HG02938 (cell line): Measurements from ENCODE around the gene CORO7.
A peak's percentile ranks its signal among the peaks of the same experiment; 100 is the strongest.
"Not testable (repeated sequence)": the region's sequence is repeated elsewhere in the genome, so short reads cannot be mapped to it uniquely, and the experiment has no call there.

Source experiments
- ATAC-seq: cut with Tn5 transposase; IDR thresholded peaks from one replicate; pipeline ENCODE4 v1.9.1; 2021; ENCODE audit warnings: mild to moderate bottlenecking, moderate library complexity; ENCODE audit not compliant: unreplicated experiment

CORO7 gene

DNA sequence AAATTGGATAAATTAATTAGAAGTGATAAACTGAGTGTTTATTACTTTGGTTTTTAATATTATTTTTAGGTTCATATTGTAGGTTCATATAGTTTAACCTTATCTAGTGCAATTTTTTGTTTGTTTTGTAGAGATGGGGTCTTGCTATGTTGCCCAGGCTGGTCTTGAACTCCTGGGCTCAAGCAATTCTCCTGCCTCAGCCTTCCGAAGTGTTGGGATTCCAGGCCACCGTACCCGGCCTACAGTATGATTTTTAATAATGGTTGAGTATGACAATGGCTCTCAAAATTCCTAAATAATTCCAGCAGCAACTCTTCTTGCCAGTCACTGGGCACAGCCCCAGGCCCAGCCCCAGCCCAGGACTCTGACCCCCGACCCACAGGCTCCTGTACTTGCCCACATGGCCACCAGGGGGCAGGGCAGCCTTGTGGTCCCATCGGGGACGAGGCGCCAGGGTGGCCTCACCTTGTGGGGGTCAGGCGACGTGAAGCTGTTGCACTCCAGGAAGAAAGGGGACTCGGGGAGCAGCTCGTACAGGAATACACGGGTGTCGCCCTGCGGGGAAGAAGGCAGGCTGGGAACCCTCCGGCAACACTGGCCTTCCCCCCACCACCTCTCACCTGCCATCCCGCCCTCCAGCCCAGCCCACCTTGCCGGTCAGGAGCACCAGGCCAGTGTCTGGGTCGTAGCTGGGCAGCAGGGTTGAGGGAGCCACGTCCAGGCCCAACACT, 57.4 kb downstream of the CORO7 start:
- no peak for ATAC-seq

DNA sequence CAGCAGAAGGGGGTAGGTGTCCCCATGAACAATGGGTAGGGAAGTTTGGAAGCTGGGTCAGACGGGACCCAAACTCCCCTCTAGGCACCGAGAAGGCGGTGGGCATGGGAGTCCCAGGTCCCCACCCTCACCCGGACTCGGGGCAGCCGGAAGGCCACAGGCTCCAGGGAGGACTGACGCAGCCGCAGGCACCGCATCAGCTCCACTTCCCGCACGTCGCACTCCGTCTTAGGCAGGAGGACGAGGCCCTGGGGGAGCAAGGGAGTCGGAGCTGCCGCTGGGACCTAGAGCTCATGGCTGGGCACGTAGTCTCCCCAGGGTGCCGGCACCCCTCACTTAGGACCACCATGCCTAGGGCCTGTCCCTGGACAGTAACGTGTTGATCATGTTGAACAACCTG, 58.2 kb downstream of the CORO7 start:
- ATAC-seq = no peak

DNA sequence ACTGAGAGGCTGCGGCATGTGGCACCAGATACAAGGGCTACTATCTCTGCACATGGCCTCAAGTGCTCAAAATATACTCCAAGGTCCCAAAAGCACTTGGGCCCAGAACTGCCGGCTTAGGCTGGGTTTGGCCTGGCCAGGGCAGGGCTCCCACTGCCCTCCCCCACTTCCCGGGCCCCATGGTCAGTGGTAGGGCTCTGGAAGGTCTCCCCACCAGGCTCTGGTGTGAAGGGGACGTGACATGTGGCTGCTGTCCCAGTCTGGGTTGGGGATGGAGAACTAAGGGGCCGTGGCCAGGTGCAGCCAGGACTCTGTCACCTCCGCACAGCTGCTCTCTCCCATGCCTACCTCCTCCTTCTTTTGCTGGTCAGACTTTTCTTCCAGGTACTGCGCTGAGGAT, 59.6 kb downstream of the CORO7 start:
- no peak for ATAC-seq

DNA sequence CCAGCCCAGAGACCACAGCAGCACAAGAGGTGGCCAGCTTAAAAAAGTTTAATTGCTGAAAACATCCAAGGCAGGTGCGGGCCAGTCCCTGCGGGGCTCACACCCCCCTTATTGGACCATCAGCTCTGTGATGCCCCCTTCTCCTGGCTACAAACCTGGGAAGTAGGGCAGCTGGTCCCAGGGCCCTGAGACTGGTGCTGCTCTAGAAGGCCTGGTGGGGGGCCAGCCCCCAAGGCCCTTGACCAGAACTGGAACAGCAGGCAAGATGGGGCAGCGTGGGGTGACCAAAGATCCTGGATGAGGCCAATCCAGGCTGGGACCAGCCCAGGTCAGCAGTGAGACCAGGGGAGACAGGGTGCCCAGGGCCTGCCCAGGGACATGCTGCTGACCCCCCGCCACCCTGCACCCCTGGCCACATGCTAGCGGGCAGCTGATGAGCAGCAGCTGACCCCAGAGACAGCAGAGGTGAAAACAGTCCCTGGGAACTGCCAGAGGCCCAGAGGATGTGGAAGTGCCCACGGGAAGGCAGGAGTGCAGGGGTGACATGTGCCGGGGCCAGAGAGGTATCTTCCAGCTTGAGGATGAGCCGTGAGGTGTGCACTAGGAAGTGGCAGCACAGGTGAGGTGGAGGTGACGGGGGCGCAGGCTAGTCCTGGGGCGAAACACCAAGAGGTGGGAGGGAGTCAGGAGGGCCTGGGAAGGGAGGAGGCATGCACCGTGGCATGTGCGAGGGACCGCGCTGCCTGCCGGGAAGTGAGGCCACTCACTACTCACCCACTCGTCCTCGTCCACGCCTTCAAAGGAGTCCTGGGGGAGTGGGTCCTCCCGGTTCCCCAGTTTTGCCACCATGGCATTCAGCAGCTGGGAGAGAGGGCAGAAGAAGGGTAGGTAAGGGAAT, 61.6 kb downstream of the CORO7 start:
- ATAC-seq = no peak

DNA sequence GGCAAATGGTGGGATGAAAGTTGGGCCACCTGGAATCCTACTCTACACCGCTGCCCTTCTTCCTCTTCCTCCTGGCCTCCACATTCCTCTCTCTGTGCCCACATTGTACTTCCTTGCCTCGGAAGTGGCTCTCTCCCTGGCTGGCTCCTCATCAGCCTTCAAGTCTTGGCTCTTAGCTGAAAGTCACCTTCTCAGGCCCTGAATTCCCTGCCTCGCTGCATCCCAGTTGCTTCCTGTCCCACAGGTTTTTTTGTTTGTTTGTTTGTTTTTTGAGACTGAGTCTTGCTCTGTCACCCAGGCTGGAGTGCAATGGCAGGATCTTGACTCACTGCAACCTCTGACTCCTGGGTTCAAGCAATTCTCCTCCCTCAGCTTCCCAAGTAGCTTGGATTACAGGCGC, 62.7 kb downstream of the CORO7 start:
- no peak for ATAC-seq

DNA sequence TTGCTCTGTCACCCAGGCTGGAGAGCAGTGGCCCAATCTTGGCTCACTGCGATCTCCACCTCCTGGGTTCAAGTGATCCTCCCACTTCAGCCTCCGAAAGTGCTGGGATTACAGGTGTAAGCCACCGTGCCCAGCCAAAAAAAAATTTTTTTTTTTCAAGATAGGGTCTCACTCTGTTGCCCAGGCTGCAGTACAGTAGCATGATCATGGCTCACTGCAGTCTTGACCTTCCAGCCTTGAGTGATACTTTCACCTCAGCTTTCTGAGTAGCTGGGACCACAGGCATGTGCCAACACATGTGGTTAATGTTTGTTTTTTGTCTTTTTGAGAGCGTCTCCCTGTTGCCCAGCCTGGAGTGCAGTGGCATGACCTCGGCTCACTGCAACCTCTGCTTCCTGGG, 63.6 kb downstream of the CORO7 start:
- no peak for ATAC-seq

DNA sequence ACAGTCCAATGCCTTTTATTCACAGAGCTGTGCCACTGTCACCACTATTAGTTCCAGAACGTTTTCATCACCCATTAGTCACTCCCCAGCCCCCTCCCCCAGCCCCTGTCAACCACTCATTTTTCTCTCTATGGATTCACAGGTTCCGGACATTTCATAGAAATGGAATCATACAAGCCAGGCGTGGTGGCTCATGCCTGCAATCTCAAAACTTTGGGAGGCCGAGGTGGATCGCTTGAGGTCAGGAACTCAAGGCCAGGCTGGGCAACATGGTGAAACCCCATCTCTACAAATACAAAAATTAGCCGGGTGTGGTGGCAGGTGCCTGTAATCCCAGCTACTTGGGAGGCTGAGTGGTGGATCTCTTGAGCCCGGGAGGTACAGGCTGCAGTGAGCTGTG, 64.5 kb downstream of the CORO7 start:
- no peak for ATAC-seq

DNA sequence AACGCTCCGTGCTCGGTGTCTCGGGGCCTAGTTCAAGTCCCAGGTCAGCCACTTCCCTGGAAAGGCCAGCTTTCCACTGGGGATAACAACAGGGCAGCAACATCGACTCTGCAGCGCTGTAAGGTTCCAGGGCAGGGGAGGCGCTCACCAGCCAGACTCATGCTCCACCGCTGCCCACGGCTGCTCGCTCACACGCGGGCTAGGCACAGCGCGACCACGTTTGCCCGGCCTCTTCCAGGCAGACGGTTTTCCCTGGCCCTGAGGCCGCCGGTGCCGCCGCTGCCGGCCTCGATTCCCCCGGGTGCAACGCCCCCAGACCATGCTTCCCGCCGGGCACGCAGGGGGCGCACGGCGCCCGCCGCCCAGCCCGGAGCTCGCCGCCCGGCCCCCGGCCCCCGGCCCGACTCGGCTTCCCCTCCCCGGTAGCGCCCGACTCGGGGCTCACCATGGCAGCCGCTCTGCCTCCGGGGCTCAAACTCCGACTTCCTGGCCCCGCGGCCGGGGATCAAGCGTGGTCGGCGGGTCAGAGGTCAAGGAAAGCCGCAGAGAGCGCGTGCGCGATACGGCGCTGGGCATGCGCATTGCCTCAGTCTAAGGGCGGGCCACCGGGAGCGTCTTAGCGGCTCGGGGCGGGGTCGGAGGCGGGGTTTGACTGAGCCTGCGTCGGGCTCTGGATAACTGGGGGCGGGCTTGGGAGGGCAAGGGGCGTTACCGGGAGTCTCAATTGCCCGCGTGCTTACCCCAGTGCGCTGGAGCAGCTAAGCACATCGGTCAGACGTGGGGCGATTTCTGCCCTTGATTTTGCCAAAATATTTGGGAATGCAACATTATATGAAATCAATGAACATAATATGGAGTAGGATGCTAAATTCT, 65.4 kb downstream of the CORO7 start, which contains the start of gene PAM16:
TSS of gene PAM16 (minus strand) at position 535 of the 873 bp plus-strand sequence. CDS start at position 448, 87 bp downstream.
- peak; percentile 92 for ATAC-seq

DNA sequence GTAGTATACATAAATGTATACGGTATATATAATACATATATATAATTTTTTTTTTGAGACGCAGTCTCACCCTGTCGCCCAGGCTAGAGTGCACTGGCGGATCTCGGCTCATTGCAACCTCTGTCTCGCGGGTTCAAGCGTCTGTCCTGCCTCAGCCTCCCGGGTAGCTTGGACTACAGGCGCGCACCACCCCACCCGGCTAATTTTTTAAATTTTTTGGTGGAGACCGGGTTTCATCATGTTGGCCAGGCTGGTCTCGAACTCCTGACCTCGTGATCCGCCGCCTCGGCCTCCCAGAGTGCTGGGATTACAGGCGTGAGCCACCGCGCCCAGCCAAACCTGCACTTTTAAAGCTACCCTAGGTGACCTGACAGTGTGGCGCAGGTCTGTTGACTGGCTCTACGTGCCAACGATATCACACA, 66.0 kb downstream of the CORO7 start:
- no peak for ATAC-seq

DNA sequence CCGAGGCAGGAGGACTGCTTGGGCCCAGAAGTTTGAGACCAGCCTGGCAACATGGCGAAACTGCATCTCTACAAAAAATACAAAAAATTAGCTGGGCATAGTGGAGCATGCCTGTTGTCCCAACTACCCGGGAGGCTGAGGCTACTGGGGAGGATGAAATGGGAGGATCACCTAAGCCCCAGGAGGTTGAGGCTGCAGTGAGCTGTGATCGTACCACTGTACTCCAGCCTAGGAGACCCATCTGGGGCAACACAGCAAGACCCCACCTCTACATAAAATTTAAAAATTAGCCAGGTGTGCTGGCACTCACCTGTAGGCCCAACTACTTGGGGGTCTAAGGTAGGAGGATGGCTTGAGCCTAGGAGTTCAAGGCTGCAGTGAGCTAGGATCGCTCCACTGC, 67.1 kb downstream of the CORO7 start:
- ATAC-seq = no peak

DNA sequence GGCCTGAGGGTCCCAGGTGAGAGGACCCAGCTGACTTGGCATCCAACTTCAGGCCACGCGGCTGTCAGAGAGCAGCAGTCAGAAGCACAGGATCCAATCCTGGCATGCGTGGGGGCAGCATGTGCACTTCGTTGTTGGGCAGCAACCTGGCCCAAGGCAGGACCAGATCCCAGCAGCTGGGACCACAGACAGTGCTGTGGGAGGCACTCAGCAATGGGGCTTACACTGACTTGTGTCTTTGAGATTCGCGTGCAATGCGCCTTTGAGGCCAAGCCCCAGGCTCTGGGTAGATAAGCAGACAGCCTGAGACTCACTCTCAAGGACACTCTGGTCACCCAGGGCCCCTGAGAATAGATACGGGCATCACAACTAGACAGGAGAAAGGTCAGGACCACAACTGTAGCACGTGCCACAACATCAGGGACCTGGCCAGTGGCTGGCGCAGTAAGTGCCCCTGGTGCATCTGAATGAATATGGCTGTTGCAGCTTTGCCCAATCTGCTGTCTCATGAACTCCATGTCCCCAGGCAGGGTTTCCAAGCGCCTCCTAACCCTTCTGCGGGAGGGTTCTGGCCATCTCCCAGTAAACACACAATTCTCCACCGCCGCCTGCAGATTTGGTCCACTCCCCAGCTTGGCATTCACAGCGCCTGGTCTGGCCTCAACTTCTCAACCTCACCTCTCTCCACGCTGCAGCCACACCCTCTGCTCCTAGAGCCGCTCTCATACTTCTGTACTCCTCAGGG, 68.5 kb downstream of the CORO7 start:
- no peak for ATAC-seq

DNA sequence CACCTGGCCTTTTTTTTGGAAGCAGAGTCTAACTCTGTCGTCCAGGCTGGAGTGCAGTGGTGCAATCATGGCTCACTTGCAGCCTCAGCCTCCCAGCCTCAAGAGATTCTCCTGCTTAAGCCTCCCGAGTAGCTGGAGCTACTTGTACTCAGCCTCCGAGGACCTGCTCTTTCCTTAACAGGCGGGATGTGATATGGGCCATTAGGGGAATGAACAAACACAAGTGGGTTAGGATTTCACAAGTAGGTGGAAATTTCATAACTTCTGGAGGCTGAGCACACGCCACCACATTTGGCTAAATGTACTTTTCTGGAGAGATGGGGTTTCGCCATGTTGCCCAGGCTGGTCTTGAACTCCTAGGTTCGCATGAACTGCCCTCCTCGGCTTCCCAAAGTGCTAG, 69.4 kb downstream of the CORO7 start:
- no peak for ATAC-seq

DNA sequence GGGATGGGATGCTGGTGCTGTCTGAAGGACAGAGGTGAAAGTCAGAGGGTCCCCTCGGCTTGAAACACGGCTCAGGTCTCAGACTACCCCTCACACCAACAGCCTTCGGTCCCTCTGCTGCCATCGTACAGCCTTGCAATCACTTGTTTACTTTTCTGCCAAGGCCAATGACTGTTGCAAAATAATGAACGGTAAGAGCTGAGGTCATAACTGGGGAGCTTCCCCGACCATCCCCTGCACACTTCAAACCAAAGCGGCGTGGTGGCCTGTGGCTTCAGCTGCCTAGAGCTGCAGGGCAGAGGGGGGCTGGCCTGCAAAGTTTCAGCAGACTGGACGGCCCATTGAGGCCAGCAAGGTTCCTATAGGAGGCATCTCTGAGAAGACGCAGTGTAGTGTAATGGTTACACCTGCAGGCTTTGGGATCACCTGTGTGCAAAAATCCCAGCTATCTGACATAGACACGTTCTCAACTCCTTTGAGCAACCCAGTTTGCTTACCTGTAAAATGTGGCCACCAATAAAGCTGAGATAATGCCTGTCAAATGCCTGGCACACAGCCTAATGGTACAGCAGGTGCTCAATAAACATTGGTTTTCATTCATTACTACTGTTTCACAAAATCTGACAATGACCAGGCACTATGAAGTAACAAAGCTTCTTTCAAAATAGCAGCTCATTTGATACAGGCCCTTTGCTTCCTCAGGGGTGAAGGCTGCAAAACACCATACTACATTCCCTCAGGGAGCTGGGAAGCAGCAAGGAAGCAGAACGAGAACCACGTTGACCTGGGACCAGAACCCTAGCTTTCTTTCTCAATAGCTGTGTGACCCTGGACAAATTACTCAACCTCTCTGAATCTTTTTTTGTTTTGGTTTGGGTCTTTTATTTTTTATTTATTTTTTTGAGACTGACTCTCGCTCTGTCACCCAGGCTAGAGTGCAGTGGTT, 70.3 kb downstream of the CORO7 start:
- ATAC-seq = no peak

DNA sequence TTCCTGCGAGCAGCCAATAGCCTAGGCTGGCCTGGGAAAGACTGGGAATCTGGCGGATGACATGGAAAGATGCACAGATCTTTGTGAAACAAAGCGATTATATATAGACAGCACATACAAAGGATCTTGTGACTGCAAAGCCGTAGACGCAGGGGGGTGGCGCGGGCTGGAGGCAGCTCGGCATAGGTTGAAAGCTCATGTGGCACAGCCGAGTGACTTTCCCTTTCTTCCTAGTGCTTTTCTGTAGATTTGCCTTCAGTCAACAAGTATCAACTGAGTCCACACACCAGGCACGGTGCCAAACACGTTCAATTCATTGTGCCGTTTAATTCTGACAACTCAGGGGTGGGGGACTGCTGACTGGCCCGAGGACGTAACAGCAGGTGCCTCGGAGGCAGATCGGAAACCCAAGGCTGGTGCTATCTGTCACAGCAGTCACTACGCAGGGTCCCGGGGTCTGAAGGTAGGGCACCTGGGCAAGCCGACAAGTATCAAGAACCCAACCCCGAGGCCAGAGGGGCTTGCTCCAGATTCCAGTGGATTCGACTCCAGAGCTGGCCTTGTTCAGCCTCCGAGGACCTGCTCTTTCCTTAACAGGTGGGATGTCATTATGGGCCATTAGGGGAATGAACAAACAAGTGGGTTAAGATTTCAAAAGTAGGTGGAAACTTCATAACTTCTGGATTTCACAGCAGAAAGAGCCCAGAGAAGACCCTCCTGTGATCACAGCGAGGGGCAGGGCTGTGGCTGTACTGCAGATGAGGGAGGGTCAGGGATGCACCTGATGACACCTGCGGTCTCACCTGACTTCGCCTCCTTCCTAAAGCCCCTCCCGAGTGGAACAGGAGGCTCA, 71.2 kb downstream of the CORO7 start:
- ATAC-seq = no peak

DNA sequence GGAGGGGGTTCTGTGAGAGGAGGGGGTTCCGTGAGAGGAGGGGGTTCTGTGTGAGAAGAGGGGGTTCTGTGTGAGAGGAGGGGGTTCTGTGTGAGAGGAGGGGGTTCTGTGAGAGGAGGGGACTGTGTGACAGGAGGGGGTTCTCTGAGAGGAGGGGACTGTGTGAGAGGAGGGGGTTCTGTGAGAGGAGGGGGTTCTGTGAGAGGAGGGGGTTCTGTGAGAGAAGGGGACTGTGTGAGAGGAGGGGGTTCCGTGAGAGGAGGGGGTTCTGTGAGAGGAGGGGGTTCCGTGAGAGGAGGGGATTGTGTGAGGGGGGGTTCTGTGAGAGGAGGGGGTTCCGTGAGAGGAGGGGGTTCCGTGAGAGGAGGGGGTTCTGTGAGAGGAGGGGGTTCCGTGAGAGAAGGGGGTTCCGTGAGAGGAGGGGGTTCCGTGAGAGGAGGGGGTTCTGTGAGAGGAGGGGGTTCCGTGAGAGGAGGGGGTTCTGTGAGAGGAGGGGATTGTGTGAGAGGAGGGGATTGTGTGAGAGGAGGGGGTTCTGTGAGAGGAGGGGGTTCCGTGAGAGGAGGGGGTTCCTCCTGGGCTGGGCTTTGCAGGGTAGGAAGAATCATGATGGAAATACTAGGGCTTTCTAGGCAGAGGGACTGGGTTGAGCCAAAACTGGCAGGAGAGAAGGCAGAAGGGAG, 72.0 kb downstream of the CORO7 start:
- ATAC-seq = not testable (repeated sequence)

DNA sequence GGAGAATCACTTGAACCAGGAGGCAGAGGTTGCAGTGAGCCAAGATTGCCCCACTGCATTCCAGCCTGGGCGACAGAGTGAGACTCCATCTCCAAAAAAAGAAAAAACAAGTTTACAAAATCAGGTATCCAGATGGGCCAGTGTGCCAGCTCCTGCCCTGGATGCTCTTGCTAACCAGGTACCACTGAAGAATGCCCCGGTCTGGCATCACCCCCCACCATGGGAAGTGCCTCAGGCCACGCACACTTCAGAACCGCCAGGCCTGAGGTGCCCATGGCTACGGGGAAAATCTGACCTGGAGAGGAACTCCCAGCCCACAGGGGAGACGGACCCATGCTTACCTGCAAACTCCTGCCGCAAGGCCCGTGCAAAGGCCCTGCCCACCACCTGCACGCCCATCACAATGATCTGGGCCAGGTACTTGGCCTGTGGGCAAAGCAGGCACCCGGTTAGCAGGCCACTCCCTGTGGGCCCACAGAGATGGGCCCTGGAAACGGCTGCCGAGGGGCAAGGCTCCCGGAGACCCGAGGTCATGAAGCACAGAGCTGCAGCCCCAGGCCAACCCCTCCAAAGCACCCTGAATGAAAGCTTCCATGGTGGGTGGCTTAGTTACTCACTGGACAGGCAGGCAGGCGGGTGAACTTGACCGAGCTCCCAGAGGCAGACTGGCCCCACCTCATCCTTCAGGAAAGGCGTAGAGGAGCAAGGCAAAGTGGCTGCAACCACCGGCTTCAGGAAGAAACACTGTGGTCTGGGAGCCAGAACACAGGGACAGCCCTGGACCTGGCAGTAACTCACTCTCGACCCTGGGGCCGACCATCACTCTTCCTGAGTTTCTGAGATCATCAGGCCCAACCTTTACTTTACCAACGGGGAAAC, 73.3 kb downstream of the CORO7 start:
- no peak for ATAC-seq

DNA sequence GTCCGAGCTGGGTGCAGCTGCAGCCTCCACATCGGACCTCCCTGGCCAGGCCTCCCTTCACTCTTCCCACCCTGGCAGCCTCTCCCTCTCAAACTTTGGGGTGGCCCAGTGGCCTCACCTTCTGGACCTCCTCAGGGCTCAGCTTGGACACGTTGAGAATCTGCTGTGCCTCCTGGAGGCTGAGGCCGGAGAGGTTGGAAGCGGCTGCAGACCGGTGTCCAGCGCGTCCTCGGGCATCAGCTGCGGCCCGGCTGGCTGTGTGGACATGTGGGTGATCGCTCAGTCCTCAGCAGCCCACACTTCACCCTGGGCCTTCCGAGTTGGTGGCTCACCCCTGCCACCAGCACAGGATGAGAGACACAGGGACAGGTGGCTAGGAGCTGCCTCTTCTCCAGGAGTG, 75.1 kb downstream of the CORO7 start:
- ATAC-seq = no peak
